Measurements from ENCODE around the gene GALNT13.

DNA sequence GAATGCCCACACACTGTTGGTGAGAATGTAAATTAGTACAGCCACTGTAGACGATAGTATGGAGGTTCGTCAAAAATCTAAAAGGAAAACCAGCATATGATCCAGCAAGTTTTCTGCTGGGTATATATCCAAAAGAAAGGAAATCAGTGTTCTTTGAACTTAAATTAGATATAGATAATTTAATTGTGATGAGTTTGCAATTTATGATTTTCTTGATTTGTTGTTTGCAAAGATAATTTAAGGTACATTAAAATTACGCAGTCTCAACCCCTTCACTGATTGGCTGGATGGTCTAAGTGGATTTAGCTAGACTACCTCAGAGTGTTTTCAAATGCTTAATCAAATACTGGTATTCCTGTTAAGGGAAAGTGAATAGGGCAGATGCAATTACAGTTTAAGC lies 302.2 kb downstream of the GALNT13 start:
- TF ChIP-seq, protein P1, sequence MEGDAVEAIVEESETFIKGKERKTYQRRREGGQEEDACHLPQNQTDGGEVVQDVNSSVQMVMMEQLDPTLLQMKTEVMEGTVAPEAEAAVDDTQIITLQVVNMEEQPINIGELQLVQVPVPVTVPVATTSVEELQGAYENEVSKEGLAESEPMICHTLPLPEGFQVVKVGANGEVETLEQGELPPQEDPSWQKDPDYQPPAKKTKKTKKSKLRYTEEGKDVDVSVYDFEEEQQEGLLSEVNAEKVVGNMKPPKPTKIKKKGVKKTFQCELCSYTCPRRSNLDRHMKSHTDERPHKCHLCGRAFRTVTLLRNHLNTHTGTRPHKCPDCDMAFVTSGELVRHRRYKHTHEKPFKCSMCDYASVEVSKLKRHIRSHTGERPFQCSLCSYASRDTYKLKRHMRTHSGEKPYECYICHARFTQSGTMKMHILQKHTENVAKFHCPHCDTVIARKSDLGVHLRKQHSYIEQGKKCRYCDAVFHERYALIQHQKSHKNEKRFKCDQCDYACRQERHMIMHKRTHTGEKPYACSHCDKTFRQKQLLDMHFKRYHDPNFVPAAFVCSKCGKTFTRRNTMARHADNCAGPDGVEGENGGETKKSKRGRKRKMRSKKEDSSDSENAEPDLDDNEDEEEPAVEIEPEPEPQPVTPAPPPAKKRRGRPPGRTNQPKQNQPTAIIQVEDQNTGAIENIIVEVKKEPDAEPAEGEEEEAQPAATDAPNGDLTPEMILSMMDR (conservative IDR thresholded peaks at IDR 0.05 in 1 of 2, IDR thresholded peaks at IDR 0.05 in 1 of 2; ENCODE audit: low read depth in 1 of 2, low read length in 2 of 2) = no peak
- TF ChIP-seq EZH2 (IDR thresholded peaks at IDR 0.05; ENCODE audit: low read length, missing control alignments) = no peak

Data from fibroblast of lung (primary cell).